Inflammatory macrophage treated with lipopolysaccharide for 1 hour (primary cell): Measurements from ENCODE around the gene SAMD9.
"Not testable (repeated sequence)": the region's sequence is repeated elsewhere in the genome, so short reads cannot be mapped to it uniquely, and the experiment has no call there.

Experiments
- DNase-seq, 2 donors: peaks; one replicate each; pipeline ENCODE4 v3.0.0-alpha.2; 2020 to 2022

Gene SAMD9

GRCh38 chr7:93119191-93119905 lies 1.6 kb upstream of the SAMD9 start:
- DNase-seq: no peak

GRCh38 chr7:93117327-93117726 lies 452 bp downstream of the SAMD9 start:
- DNase-seq: no peak

DNA sequence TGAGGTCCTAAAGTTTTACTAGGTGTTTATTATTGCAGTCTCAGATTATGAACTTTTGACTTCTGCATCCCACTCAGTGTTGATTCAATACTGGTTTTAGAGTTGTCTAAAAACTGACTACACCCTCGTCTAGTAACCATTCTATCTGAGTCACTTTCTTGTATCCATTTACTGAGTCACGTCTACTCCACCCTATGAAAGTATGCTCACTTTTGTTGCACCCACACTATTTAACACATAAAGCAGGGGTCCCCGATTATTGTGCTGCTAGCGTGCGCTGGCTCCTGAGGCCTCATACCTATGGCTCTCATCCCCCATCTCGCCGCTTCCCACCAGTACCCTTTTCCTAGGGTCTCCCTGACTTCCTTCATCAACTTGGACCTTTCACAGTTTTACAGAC lies 2.0 kb downstream of the SAMD9 start:
- peak; percentile 19 to 47 for DNase-seq

GRCh38 chr7:93108003-93108402 lies 9.8 kb downstream of the SAMD9 start:
- DNase-seq: no peak

DNA sequence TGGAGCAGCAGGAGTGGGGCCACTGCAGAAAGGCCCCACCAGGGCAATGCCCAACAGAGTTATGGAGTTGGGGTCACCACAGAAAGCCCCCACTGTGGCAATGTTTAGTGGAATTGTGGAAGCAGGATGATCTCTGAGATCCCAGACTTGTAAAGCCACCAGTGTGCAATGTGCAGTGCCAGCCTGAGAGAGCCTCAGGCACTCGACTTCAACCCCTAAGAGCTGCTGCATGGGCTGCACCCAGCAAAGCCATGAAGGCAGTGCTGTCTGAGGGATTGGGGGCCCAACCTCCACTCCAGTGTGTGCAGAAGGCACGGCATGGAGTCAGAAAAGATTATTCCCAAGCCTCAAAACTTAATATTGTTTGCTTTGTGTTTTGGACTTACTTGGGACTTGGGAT lies 20.4 kb downstream of the SAMD9 start:
- DNase-seq: no peak

DNA sequence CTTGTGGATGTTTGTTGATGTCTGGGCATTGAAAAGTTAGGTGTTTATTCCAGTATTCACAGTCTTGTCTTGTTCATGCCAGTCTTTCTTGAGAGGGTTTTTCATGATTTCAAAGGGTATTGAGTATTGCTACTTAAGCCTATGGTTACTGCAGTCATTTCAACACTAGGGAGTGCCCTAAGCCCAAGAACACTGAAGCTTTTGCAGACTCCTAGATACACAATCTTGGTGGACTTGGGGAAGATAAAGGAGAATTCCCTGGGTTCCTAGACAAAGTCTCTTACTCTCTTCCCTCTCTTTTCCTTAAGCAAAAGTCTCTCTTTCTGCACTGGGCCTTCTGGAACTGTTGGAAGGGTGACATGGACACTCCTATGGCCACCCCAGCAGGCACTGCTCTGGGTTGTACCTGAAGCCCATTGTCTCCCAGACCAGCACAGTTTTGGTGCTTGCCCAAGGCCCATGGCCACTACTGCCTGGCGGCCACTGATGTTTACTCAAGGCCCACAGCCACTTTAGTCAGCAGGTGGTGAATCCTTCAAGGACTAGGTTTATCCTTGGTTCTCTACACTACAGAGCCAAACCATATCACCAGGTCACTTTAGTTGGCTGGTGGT lies 24.9 kb downstream of the SAMD9 start:
- peak; percentile 23 to 25 for DNase-seq

- DNase-seq: not testable (repeated sequence)
Measured at GRCh38 chr7:93073357-93073756, 44.4 kb downstream of the SAMD9 start.

DNA sequence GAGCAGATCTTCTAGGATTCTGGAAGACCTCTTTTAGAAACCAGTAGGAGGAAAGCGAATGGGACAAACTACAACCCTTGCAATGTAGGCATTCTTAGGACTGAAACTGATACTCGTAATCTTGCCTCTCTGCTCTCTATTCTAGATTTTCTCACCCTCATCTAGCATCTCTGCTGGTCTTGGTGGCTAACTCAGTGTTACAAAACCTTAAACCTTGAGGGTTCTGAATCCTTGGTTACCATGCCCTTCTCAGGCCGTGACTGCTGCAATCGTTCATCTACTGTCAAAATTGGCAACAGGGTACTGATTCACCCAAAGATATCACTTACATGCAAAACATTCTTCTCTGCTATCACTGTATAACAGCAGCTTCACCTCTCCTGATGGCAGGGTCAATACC lies 55.2 kb downstream of the SAMD9 start:
- DNase-seq: no peak

DNA sequence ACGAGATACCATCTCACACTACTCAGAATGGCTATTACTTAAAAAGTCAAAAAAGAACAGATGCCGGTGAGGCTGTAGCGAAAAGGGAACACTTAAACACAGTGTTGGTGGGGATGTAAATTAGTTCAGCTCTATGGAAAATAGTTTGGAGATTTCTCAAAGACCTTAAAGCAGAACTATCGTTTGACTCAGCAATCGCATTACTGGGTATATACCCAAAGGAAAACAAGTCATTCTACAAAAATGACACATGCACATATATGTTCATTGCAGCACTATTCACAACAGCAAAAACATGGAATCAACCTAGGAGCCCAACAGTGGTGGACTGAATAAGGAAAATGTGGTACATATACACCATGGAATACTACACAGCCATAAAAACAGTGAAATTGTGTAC lies 56.9 kb downstream of the SAMD9 start:
- no peak for DNase-seq

- DNase-seq: no peak
Measured at GRCh38 chr7:93060025-93060424, 57.8 kb downstream of the SAMD9 start.

- DNase-seq: not testable (repeated sequence)
Measured at GRCh38 chr7:93056621-93057020, 61.2 kb downstream of the SAMD9 start.

DNA sequence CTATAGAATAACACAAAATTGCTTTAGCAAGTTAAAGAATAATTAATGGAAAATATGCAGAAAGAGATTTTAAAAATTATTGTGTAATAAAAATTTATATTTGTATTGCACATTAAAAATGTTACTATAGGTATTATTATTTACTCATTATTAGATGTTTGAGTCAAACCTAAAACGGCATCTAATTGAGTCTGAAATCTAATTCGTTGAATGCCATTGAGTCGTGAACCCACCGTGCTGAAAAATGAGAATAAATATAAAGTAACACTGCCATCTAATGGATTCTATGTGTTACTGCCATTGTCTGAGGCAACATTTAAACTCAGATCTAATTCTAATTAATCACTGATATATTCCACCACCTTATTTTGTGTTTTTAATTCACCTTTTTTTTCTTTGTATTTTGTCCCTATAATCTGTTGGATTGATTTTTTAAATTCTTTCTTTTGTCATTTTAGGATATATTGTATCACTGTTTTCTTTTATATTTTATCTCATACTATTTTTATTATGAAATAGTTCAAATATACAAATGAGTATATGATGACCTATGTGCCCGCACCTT lies 62.2 kb downstream of the SAMD9 start:
- DNase-seq: peak; percentile 41 to 70

DNA sequence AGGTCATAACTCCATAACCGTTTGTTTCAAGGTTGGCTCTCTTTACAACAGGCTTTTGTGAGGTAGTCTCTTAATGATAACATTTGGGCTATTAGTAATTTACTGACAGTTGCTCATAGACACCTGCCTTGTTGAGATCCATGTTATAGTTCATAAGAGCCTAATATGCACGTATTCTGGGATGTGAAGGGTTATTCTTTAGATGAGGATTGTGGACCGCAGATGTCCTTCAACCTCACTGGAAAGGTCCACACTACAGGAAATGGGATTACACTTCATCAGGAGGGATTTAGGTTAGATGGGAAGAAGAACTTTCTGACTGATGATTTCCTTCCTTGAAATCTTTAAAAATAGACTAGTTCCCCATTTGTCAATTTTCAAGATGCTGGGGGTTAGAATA lies 62.8 kb downstream of the SAMD9 start:
- DNase-seq: no peak

DNA sequence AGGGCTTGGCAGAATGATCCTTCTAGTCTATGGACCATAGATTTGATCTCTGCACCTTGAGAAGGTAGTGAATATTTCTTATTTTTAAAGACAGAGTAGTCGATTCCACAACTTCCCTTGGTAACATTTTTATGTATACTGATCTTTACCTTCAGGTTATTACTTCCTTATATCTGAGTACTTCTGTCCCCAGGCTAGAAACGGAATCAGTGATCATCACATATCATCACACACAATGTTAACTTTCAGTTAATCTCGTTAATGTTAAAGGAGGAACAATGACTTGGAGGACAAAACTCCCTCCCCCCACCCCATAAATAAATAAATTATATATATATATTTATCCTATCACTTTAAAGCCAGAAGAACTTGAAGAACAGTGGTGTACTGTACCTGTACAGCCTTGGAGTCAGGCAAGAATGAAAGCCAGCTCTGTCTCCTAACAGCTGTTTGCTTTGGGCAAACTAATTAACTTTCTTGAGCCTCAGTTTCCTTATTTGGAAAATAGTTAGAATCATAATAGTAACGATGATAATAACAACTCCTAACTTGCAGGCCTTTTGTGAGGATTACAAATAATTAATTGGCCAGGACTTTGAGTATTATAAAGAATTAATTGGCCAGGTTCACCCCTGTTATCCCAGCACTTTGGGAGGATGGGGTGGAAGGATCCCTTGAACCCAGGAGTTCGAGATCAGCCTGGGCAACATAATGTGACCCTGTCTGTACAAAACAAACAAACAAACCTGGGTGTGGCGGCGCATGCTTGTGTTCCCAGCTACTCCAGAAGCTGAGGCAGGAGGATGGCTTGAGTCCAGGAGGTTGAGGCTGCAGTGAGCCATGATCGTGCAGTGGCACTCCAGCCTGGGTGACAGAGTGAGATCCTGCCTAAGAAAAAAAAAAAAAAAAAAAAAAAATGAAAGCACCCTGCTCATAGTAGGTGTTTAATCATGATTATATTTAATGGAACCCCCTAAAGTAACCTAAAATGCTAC lies 63.5 kb downstream of the SAMD9 start:
- DNase-seq: no peak

GRCh38 chr7:93053209-93053948 lies 64.4 kb downstream of the SAMD9 start:
- no peak for DNase-seq

DNA sequence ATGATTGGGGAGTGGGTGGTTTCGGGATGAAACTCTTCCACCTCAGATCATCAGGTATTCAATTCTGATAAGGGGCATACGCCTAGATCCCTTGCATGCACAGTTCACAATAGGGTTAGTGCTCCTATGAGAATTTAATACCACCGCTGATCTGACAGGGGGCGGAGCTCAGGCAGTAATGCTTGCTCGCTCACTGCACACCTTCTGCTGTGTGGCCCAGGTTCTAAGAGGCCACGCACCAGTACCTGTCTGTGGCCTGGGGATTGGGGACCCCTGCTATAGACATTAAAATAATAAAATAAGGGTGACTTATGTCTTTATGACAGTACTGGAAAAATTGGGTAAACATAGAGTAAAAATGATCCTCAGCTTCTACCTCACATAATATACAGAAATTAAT lies 66.1 kb downstream of the SAMD9 start:
- DNase-seq: no peak
